GM12891 (cell line): ENCODE results near the gene SMARCA5.

ENCODE experiments used
- PAX5 ChIP-seq: IDR thresholded peaks from 2 replicates; pipeline ENCODE4 v1.6.1; 2011; ENCODE audit warnings: low read length, moderate library complexity, mild to moderate bottlenecking; ENCODE audit not compliant: insufficient read depth, severe bottlenecking
- POLR2A ChIP-seq: IDR thresholded peaks from 2 replicates; pipeline ENCODE4 v1.6.1; 2011; ENCODE audit warnings: low read depth, low read length, control low read depth
- POLR2AphosphoS5 ChIP-seq: IDR thresholded peaks from 2 replicates; pipeline ENCODE4 v1.6.1; 2011; ENCODE audit warnings: low read depth, low read length, control low read depth
- SPI1 ChIP-seq: IDR thresholded peaks from 2 replicates; pipeline ENCODE4 v1.6.1; 2011; ENCODE audit warnings: low read depth, low read length, control low read depth
- TAF1 ChIP-seq: IDR thresholded peaks from 2 replicates; pipeline ENCODE4 v1.6.1; 2011; ENCODE audit warnings: low read depth, low read length, control low read depth

DNA sequence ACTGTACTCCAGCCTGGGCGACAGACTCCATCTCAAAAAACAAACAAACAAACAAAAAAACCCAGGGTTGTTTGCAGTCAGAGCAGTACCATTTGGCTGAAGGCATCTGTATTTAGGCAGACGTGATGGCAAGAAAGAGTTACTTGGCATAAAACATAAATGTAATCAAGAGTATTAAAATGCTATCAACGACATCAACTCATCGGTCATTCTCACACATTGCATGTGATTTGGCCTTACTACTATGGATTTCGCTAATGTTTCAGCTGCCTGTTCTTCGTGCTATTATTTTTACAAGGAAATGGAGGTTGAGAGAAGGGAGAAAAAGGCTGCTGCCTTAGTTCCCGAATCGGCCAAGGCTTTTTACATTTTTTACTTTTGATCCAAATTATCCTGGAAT is 15.5 kb upstream of the SMARCA5 start:
- TF ChIP-seq SPI1 (no peak), POLR2AphosphoS5 (no peak), TAF1 (no peak), POLR2A (no peak), PAX5 (no peak)
